Fibroblast of lung (primary cell): ENCODE measurements around the gene NFATC4.

Experiments
- CTCF ChIP-seq, 2 donors: IDR thresholded peaks in 1 of 2; conservative IDR thresholded peaks in 1 of 2; 1 replicate in 1 of 2; 2 replicates in 1 of 2; pipeline ENCODE4 v1.5.1; 2011 to 2012; ENCODE audit warnings: low read length in 2 of 2, control low read depth in 1 of 2, inconsistent platforms in 1 of 2, low read depth in 1 of 2, mild to moderate bottlenecking in 1 of 2
- EZH2 ChIP-seq: IDR thresholded peaks from 2 replicates; pipeline ENCODE4 v1.5.1; 2012; ENCODE audit warnings: low read length, control low read depth, mild to moderate bottlenecking; ENCODE audit errors: missing control alignments

- TF ChIP-seq CTCF (conservative IDR thresholded peaks at IDR 0.05 in 1 of 2, IDR thresholded peaks at IDR 0.05 in 1 of 2; ENCODE audit: low read depth in 1 of 2, low read length in 2 of 2) = no peak
- no peak for TF ChIP-seq EZH2
Observed at GRCh38 chr14:24362241-24362960, 5.6 kb upstream of the NFATC4 start.
